ENCODE measurements around the gene FGFR4.

FGFR4 gene

DNA sequence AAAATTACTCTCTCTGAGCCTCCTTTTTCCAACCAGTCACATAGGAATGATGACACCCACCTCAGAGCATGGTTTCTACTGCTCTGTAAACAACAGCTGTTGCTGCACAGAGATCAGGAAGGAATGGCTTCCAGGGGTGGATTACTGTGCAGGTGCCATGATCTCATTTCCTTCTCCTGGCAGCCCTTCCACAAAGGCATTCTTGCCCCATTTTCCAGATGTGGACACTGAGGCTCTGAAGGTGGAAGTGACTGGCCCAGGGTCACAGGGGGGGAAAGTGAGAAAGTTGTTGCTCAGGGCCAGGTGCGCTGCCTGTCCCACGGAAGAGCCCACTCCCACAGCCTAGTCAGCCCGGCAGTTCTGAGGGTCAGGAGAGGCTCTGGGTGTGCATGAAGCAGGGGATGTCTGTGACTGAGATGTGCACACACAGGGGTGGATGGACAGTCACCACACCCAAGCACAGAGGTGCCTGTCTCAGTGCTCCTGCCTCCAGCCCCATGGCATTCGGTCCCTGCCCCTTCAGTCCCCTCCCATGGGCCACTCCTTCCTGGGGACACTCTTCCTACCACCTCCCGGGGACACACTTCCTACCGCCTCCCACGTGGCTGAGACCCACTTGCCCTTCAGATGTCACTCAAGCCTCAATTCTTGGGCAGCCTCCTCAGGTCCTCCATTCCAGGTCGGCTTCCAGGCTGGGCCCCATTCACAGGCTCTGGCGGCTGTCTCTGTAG lies 17.0 kb downstream of the FGFR4 start:
- no peak for DNase-seq
- TF ChIP-seq, protein P1, sequence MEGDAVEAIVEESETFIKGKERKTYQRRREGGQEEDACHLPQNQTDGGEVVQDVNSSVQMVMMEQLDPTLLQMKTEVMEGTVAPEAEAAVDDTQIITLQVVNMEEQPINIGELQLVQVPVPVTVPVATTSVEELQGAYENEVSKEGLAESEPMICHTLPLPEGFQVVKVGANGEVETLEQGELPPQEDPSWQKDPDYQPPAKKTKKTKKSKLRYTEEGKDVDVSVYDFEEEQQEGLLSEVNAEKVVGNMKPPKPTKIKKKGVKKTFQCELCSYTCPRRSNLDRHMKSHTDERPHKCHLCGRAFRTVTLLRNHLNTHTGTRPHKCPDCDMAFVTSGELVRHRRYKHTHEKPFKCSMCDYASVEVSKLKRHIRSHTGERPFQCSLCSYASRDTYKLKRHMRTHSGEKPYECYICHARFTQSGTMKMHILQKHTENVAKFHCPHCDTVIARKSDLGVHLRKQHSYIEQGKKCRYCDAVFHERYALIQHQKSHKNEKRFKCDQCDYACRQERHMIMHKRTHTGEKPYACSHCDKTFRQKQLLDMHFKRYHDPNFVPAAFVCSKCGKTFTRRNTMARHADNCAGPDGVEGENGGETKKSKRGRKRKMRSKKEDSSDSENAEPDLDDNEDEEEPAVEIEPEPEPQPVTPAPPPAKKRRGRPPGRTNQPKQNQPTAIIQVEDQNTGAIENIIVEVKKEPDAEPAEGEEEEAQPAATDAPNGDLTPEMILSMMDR (IDR thresholded peaks at IDR 0.05; ENCODE audit: low read depth, low read length), result no peak
- H3K9me3 ChIP-seq, result no peaks in the 10 kb centered on the region
- no peaks in the 10 kb centered on the region for H3K36me3 ChIP-seq
- no peak overlapping the region for H3K4me3 ChIP-seq (ENCODE audit: low read depth, low read length)
- H3K27me3 ChIP-seq, result no peaks in the 10 kb centered on the region
- H3K4me1 ChIP-seq, result no peaks in the 10 kb centered on the region

DNA sequence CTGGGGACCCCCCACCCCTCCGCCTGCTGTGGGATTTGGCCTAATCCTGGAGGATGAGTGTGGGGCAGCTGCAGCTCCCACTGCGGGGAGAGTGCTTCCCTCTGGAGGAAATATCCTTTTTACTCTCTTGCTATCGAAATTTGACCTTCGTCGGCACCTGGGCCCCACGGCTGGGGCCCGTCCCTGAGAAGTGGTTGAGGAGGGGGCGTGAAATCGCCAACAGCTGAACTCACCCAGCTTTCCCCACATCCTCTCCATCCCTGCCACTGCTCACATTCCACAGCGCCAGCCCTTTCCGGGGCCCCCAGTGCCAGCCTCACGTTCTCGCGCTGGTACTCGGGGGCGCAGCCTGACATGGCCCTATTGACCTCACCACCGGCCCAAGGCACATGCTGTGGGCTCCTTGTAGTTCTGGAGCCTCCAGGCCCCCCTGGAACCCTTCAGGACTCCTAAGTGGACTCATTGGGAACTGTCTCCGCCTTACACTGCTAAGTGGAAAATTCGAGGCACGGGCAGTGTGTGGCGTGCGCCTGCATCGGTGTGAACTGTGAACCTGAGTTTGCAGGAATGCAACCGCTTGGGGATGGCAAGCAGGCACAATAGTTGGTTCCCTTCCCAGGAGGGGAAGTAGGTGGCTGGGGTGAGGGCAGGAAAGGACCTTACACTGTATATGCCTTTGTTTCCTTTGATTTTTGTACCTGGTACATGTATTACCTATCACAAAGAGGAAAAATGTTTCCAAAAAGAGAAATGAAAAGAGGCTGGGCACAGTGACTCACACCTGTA lies 19.2 kb downstream of the FGFR4 start:
- DNase-seq, result no peak
- Histone ChIP-seq H3K9me3 (no peaks in the 10 kb centered on the region), H3K4me3 (ENCODE audit: low read depth, low read length) (no peak overlapping the region), H3K4me1 (no peaks in the 10 kb centered on the region), H3K27me3 (no peaks in the 10 kb centered on the region), H3K36me3 (no peaks in the 10 kb centered on the region)
- TF ChIP-seq, protein P1 (IDR thresholded peaks at IDR 0.05; ENCODE audit: low read depth, low read length), result no peak

GRCh38 chr5:177107159-177107558 lies 20.4 kb downstream of the FGFR4 start:
- Histone ChIP-seq H3K27me3 (no peaks in the 10 kb centered on the region), H3K4me1 (no peaks in the 10 kb centered on the region), H3K9me3 (no peaks in the 10 kb centered on the region), H3K4me3 (ENCODE audit: low read depth, low read length) (no peak overlapping the region), H3K36me3 (no peaks in the 10 kb centered on the region)
- TF ChIP-seq, protein P1 (IDR thresholded peaks at IDR 0.05; ENCODE audit: low read depth, low read length), result no peak
- DNase-seq, result no peak

GRCh38 chr5:177109810-177110209 lies 23.1 kb downstream of the FGFR4 start:
- H3K36me3 ChIP-seq, result no peaks in the 10 kb centered on the region
- H3K4me1 ChIP-seq, result no peaks in the 10 kb centered on the region
- no peak for DNase-seq
- H3K27me3 ChIP-seq, result no peaks in the 10 kb centered on the region
- H3K4me3 ChIP-seq (ENCODE audit: low read depth, low read length), result no peak overlapping the region
- no peaks in the 10 kb centered on the region for H3K9me3 ChIP-seq
- TF ChIP-seq, protein P1 (IDR thresholded peaks at IDR 0.05; ENCODE audit: low read depth, low read length), result no peak

DNA sequence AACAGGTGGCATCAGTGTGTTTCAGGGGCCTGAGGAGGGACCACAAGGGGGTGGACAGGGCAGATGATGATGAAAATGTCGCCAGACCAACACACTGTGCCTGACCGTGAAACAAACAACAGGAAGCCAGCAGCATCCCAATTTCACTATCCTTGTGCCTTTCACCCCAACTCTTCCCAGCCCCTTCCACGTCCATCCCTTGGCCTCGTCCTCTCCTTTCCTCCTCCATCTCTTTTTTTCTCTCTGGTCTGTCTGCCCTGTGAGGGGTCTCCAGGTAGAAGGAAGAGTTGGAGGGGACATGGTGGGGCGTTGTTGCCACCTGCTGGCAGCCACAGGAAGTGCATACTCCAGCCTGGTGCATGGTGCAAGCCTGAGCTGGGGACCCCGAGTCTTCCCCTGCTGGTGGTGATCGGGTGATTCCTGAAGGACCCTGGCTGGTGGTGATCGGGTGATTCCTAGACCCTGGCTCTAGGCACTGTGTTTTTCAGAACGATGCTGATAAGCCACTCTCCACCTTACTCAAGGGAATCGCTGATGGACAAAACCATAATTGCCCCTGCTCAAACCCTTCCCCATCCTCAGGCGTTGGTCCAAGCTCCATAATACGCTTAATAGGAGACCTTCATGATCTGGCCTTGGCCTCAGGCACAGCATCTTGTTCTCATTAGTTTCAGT lies 25.1 kb downstream of the FGFR4 start:
- no peaks in the 10 kb centered on the region for H3K4me1 ChIP-seq
- peak; percentile 79 for DNase-seq
- no peaks in the 10 kb centered on the region for H3K27me3 ChIP-seq

More for the DNA sequence above, 25.1 kb downstream of the FGFR4 start:
- Histone ChIP-seq H3K4me3 (ENCODE audit: low read depth, low read length) (no peak overlapping the region), H3K9me3 (no peaks in the 10 kb centered on the region), H3K36me3 (no peaks in the 10 kb centered on the region)
- TF ChIP-seq, protein P1 (IDR thresholded peaks at IDR 0.05; ENCODE audit: low read depth, low read length), result peak; percentile 99
